ENCODE results near the gene GON4L.

The GON4L gene

DNA sequence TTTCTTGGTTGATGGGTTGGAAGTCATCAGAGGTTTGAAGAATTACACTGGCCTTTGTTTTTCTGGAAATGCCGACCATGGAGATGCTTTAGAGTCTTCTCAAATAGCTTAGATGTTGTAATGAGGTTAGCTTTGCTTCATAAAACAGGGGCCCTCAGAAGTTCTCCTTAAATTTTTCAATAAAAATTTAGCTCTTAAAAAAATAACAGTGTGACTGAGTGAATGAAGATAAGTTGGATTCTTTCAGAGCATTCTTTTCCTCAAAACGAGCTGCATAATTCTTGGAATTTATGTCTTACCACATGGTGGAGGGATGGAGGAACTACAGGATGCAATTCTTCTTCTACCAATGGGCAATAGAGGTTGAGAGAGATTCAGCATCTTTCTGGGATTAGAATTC lies 25.8 kb upstream of the GON4L start:
- no peak for DNase-seq (ENCODE audit: low spot score)
- TF ChIP-seq CTCF (IDR thresholded peaks at IDR 0.05; ENCODE audit: extremely low read depth, missing control alignments), result no peak

DNA sequence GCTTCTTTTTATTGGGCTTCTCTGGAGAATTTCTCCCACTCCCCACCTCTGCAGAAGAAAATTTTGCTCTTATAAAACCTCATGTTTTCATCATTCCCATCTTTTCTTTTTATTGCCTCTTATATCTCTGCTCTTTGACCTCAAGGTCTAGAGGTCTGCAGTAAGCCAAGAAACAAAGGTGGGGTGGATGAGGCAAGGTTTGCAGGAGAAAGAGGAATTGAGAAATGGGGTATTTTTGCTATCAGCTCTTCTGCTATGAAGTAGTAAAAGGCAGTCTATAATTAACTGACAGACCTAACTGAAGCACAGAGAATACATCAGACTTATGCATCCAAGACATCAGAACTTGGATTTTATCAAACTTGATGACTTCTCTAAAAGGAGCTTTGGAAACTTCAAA lies 25.2 kb upstream of the GON4L start:
- no peak for TF ChIP-seq CTCF (IDR thresholded peaks at IDR 0.05; ENCODE audit: extremely low read depth, missing control alignments)
- peak; percentile 62 for DNase-seq (ENCODE audit: low spot score)

DNA sequence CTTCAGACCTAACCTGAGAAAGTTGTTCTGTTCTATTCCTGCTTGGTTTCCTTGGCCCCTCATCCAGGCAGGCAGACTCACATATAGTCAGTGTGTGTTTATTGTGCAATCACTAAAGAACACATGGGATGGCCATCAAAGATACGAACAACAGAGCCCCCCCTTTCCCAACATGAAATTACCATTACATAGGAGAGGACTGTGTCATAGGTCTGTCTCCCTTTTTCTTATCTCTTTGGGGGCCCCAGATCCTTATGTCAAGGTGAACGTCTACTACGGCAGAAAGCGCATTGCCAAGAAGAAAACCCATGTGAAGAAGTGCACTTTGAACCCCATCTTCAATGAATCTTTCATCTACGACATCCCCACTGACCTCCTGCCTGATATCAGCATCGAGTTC lies 23.9 kb upstream of the GON4L start:
- DNase-seq (ENCODE audit: low spot score), result no peak
- TF ChIP-seq CTCF (IDR thresholded peaks at IDR 0.05; ENCODE audit: extremely low read depth, missing control alignments), result no peak

- no peak for DNase-seq (ENCODE audit: low spot score)
- TF ChIP-seq CTCF (IDR thresholded peaks at IDR 0.05; ENCODE audit: extremely low read depth, missing control alignments), result no peak
Measured at GRCh38 chr1:155880251-155880650, 23.2 kb upstream of the GON4L start.

GRCh38 chr1:155877945-155878344 lies 20.9 kb upstream of the GON4L start:
- DNase-seq (ENCODE audit: low spot score), result no peak
- no peak for TF ChIP-seq CTCF (IDR thresholded peaks at IDR 0.05; ENCODE audit: extremely low read depth, missing control alignments)

DNA sequence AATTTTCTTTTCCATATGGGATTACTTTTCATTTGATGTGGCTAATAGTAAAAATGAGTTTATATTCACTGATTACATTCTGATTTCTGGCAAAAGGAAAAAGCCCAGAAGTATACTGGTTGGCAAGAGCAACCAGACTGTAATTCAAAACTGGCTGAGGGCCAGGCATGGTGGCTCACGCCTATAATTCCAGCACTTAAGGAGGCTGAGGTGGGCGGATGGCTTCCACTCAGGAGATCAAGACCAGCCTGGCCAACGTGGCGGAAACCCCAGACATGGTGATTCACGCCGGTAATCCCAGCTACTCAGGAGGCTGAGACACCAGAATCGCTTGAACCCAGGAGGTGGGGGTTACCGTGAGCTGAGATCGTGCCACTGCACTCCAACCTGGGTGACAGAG lies 16.8 kb upstream of the GON4L start:
- no peak for DNase-seq (ENCODE audit: low spot score)
- TF ChIP-seq CTCF (IDR thresholded peaks at IDR 0.05; ENCODE audit: extremely low read depth, missing control alignments), result no peak

- DNase-seq (ENCODE audit: low spot score), result no peak
- TF ChIP-seq CTCF (IDR thresholded peaks at IDR 0.05; ENCODE audit: extremely low read depth, missing control alignments), result no peak
Measured at GRCh38 chr1:155872527-155872926, 15.5 kb upstream of the GON4L start.
